Transverse colon (tissue), 4 donors: ENCODE results near the gene THSD4. TPM values are rescaled to one million over a fixed set of nuclear protein-coding genes. Genes with fewer than 3 reads are reported as not detected.

Experiments
- DNase-seq: peaks from one replicate; pipeline ENCODE4 v3.0.0-alpha.2; 2019
- H3K27ac ChIP-seq, 4 donors: fragments of 200-600 bp; sonication (generic); 2 replicates each; pipeline ENCODE4 v1.5.1; 2016 to 2018; ENCODE audit warnings: inconsistent platforms in 4 of 4
- H3K27me3 ChIP-seq: fragments of 200-600 bp; sonication (generic); 2 replicates; pipeline ENCODE4 v1.5.1; 2017; ENCODE audit warnings: inconsistent platforms
- H3K36me3 ChIP-seq, 4 donors: fragments of 200-600 bp; sonication (generic); 2 replicates each; pipeline ENCODE4 v1.5.1; 2017 to 2019; ENCODE audit warnings: inconsistent platforms in 4 of 4
- H3K4me1 ChIP-seq, 4 donors: fragments of 200-600 bp; sonication (generic); 2 replicates each; pipeline ENCODE4 v1.5.1; 2017 to 2020; ENCODE audit warnings: inconsistent platforms in 4 of 4
- H3K4me3 ChIP-seq, 4 donors: fragments of 200-600 bp; sonication (generic); 1 replicate in 1 of 4; 2 replicates in 3 of 4; pipeline versions ENCODE4 v1.5.1 to v1.6.1; 2017 to 2019; ENCODE audit warnings: inconsistent platforms in 4 of 4
- H3K9me3 ChIP-seq, 2 donors: fragments of 200-600 bp; sonication (generic); 2 replicates each; pipeline ENCODE4 v1.5.1; 2017 to 2019; ENCODE audit warnings: inconsistent platforms in 2 of 2
- CTCF ChIP-seq, 5 experiments: fragments of 200-600 bp in 3 of 5; fragments of 450-650 bp in 2 of 5; sonication (generic) in 3 of 5; IDR thresholded peaks; 1 replicate in 2 of 5; 2 replicates in 3 of 5; pipeline ENCODE4 v1.5.1; 2016 to 2017; ENCODE audit warnings: antibody characterized with exemption in 5 of 5, inconsistent platforms in 3 of 5, mild to moderate bottlenecking in 2 of 5, moderate library complexity in 1 of 5
- EP300 ChIP-seq: sonication (generic); formaldehyde crosslinking; IDR thresholded peaks from one replicate; pipeline ENCODE4 v1.6.1; 2017; ENCODE audit warnings: antibody characterized with exemption, low read depth
- POLR2A ChIP-seq: fragments of 450-650 bp; IDR thresholded peaks from one replicate; pipeline ENCODE4 v1.6.1; 2016; ENCODE audit warnings: antibody characterized with exemption, mild to moderate bottlenecking, moderate library complexity
- POLR2AphosphoS5 ChIP-seq, 3 donors: sonication (generic); formaldehyde crosslinking; IDR thresholded peaks; one replicate each; pipeline ENCODE4 v1.6.1; 2016; ENCODE audit warnings: antibody characterized with exemption in 3 of 3
- WGBS, 2 donors: methylation state at CpG; one replicate each; pipeline ENCODE4 v1.1.5; 2018; ENCODE audit warnings: low coverage in 1 of 2; 5-methylcytosine and 5-hydroxymethylcytosine counted together
- in situ Hi-C, 4 donors: fragments of 200-750 bp; cut with MboI; loops; one replicate each; pipeline versions ENCODE4 v1.15.0 to v1.15.1; 2017; ENCODE audit warnings: low sequenced_read_pairs in 3 of 4, low pct_ligation_motif_present in 1 of 4, low pct_unique_long_range_greater_than_20kb in 1 of 4
- intact Hi-C: fragments of 100-400 bp; cut with DNase I; formaldehyde crosslinking; loops from one replicate; pipeline ENCODE4 v1.15.1; 2023; ENCODE audit warnings: low total_unique reads
- total RNA-seq, 4 donors: library from RNA; depleted of rRNA; stranded (reverse); fragments of >200 nt; gene quantifications; one replicate each; pipeline ENCODE4 v1.1.0, GENCODE V29; 2016

THSD4 gene
- total RNA-seq, 4 donors from 2014 or later, result 13.3 to 57.2 (median 47.4) TPM

DNA sequence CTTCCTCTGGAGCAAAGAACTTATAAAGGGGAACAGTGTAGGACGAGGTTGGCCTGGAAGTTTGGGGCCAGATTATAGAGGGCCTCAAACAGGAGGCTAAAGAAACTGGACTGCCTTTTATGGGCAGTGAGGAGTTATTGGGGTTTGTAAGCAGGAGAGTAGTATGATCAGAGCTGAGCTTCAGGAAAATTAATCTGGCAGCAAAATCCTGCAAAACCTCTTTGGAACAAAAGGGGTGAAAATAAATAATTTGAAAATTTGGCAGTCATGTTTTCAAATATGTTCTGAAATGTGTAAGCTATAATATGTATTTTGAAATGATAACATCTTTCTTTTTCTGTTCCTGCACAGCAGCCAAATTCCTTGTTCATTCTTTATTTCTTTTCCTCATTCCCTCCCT is 164.9 kb downstream of the THSD4 start:
- Histone ChIP-seq H3K4me1 (peaks cover 8 to 27% (median 14%) of the 10 kb centered on the region in 4 donors), H3K27ac (peak overlapping the region; percentile 14 to 73 (median 53)), H3K9me3 (no peaks in the 10 kb centered on the region), H3K4me3 (no peak overlapping the region), H3K27me3 (no peaks in the 10 kb centered on the region), H3K36me3 (no peaks in the 10 kb centered on the region)
- DNase-seq, result no peak
- in situ Hi-C loops, result no loop called here
- intact Hi-C loops, result no loop called here
- TF ChIP-seq EP300, result no peak
- no peak for TF ChIP-seq POLR2A
- no peak for TF ChIP-seq POLR2AphosphoS5 (IDR thresholded peaks at IDR 0.05)
- TF ChIP-seq CTCF (IDR thresholded peaks at IDR 0.05), result no peak
- WGBS, 2 donors, result 67 to 83% methylated on average over 1 of the region's 1 CpG

DNA sequence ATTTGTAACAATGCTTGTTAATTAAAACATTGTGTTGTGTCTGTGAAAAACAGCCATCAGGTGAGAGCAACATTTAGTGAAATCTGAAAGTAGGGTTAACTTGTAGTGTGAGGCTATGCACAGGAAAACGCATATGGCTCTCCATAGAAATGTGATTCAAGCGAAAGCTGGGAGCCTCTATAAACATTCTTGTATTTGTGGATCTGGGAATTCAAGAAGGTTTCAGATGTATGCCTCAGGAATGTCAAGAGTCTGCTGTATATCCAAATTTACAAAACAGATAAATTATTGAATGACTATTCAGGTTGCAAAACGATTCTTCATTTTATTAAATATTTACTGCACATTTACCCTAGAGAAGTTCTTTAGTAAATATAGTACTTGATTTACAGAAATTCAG is 166.0 kb downstream of the THSD4 start:
- no peak for TF ChIP-seq CTCF (IDR thresholded peaks at IDR 0.05)
- no peak for TF ChIP-seq POLR2AphosphoS5 (IDR thresholded peaks at IDR 0.05)
- TF ChIP-seq POLR2A, result no peak
- no peak for TF ChIP-seq EP300
- Histone ChIP-seq H3K27ac (no peak overlapping the region), H3K36me3 (no peaks in the 10 kb centered on the region), H3K9me3 (no peaks in the 10 kb centered on the region), H3K4me3 (no peak overlapping the region), H3K4me1 (peaks cover 8 to 27% (median 14%) of the 10 kb centered on the region in 4 donors), H3K27me3 (no peaks in the 10 kb centered on the region)
- intact Hi-C loops, result no loop called here
- WGBS, 2 donors, result 48 to 72% methylated on average over 3 of the region's 3 CpGs
- no peak for DNase-seq
- in situ Hi-C loops, result no loop called here

DNA sequence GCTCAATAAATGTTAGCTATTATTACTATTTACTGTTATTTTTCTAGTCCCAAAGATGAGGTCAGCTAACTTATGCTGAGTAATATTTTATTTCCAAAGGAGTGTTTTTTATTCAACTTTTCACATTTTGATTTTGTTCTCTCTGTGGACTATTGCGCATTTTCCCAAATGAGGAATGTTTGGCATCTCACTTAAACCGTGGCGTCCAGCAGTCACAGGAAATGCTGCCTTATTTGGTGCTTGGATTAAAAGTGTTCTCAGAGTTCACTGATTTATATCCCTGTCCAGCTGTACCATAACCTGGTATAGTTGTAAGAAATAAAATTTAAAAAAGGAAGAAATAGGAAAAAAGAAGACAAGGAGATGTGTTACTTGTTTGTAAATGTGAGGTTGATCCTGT is 166.8 kb downstream of the THSD4 start:
- in situ Hi-C loops (no loop called here), intact Hi-C loops (no loop called here)
- H3K36me3 ChIP-seq, result no peaks in the 10 kb centered on the region
- no peaks in the 10 kb centered on the region for H3K27me3 ChIP-seq
- TF ChIP-seq POLR2AphosphoS5 (IDR thresholded peaks at IDR 0.05), result no peak
- TF ChIP-seq EP300, result no peak
- TF ChIP-seq POLR2A, result no peak
- TF ChIP-seq CTCF (IDR thresholded peaks at IDR 0.05), result no peak
- peaks cover 8 to 27% (median 14%) of the 10 kb centered on the region in 4 donors for H3K4me1 ChIP-seq
- H3K4me3 ChIP-seq, result no peak overlapping the region
- no peak overlapping the region for H3K27ac ChIP-seq
- no peaks in the 10 kb centered on the region for H3K9me3 ChIP-seq
- 70 to 86% methylated on average over 3 of the region's 3 CpGs for WGBS, 2 donors
- DNase-seq, result no peak

DNA sequence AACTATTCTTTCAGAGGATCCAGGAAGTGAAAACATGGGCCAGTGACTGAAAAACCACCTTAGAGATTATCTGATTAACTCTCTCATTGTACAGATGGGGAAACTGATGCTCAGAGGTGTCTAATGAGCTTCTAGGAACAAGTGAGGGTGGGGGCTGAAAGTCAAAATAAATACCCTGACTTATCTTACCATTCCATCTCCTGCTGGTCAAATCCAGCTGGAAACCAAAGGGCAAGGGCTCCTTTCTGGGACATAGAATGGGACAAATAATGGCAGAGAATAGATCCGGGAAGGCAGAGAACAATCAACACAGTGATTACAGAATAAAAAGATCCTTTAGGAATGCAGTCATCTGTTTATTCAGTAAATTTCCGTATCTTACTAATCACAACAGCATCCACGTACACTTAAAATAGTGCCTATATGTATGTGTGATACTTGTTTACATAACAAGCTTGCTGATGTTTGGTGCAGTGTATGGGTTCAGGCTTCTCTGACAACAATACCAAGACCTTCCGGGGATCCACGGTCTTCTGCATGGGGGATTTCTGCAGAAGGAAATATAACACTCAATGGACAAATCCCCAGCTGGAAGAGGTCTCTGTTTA is 173.2 kb downstream of the THSD4 start:
- Histone ChIP-seq H3K4me3 (no peak overlapping the region), H3K27me3 (no peaks in the 10 kb centered on the region), H3K27ac (no peak overlapping the region), H3K9me3 (no peaks in the 10 kb centered on the region), H3K36me3 (no peaks in the 10 kb centered on the region), H3K4me1 (no peaks in the 10 kb centered on the region)
- DNase-seq, result no peak
- intact Hi-C loops, result no loop called here
- TF ChIP-seq CTCF (IDR thresholded peaks at IDR 0.05), result no peak
- no peak for TF ChIP-seq EP300
- TF ChIP-seq POLR2A, result no peak
- no peak for TF ChIP-seq POLR2AphosphoS5 (IDR thresholded peaks at IDR 0.05)
- in situ Hi-C loops, result no loop called here
- WGBS, 2 donors, result 64 to 80% methylated on average over 3 to 5 of the region's 5 CpGs
